Measurements from ENCODE around the gene RAB37. TPM values are rescaled to one million over a fixed set of nuclear protein-coding genes. Genes with fewer than 3 reads are reported as not detected.

RAB37 gene
- polyA plus RNA-seq, 1 of the 3 experiments (the other 2 are of a cell fraction), result 0.25 TPM

- Histone ChIP-seq H3K9ac (no peak overlapping the region), H3K9me2 (no peaks in the 10 kb centered on the region)
- POLR2A ChIA-PET, result interaction anchor here (1.2 kb wide), 1 partner anchor 15 kb away, joined by 3 read pairs; no protein-coding TSS in a partner anchor
These were observed 55.6 kb downstream of the RAB37 start for GRCh38 chr17:74792586-74793105.

GRCh38 chr17:74795327-74796020, 58.4 kb downstream of the RAB37 start:
- CTCF ChIA-PET, result interaction anchor here (0.6 to 98.1 kb wide), 6 partner anchors 10 to 127 kb away, joined by 3 to 3869 read pairs (median 229); partner anchors contain the start of genes FDXR, GRIN2C and NHERF1
- WGBS (ENCODE audit: low lambda C conversion rate), result 87% methylated on average over 13 of the region's 18 CpGs
- DNase-seq, result no peak
- POLR2A ChIA-PET, result interaction anchor here (0.6 kb wide), 1 partner anchor 57 kb away, joined by 3 read pairs; no protein-coding TSS in a partner anchor
- Histone ChIP-seq H3K79me2 (ENCODE audit: insufficient read depth) (no peaks in the 10 kb centered on the region), H3K4me3 (ENCODE audit: low read depth in 2 of 2, low read length in 1 of 2) (no peak overlapping the region), H3K9ac (no peak overlapping the region), H3K27ac (ENCODE audit: low read depth in 2 of 2, low read length in 1 of 2) (no peak overlapping the region), H3K9me2 (no peaks in the 10 kb centered on the region), H3F3A (replicated peaks; ENCODE audit: insufficient read depth) (peaks cover 24% of the 10 kb centered on the region), H3K36me3 (replicated peaks in 1 of 2; ENCODE audit: control insufficient read depth in 1 of 2, insufficient read depth in 2 of 2, low read length in 1 of 2) (peaks cover 20 to 61% of the 10 kb centered on the region in 2 experiments), H3K4me1 (ENCODE audit: control insufficient read depth in 1 of 2, insufficient read depth in 2 of 2, low read depth in 1 of 2, low read length in 1 of 2) (peaks cover 20 to 23% of the 10 kb centered on the region in 2 experiments), H3K27me3 (ENCODE audit: insufficient read depth) (no peaks in the 10 kb centered on the region), H3K4me2 (no peak overlapping the region), H2AFZ (ENCODE audit: low read depth) (no peak overlapping the region), H4K20me1 (ENCODE audit: insufficient read depth) (no peaks in the 10 kb centered on the region), H3K9me3 (no peaks in the 10 kb centered on the region)
- TF ChIP-seq RXRA (IDR thresholded peaks at IDR 0.05; ENCODE audit: borderline replicate concordance, low read depth) (no peak), GATA2 (CRISPR knock-in tag; IDR thresholded peaks at IDR 0.05) (no peak)

More at GRCh38 chr17:74792586-74793105, 55.6 kb downstream of the RAB37 start:
- peaks cover 26 to 52% of the 10 kb centered on the region in 2 experiments for H3K36me3 ChIP-seq (replicated peaks in 1 of 2; ENCODE audit: control insufficient read depth in 1 of 2, insufficient read depth in 2 of 2, low read length in 1 of 2)
- peaks cover 6% of the 10 kb centered on the region in 2 experiments; a peak in 2 of 4 replicates for H3K4me1 ChIP-seq (ENCODE audit: control insufficient read depth in 1 of 2, insufficient read depth in 2 of 2, low read depth in 1 of 2, low read length in 1 of 2)
- no peak overlapping the region for H3K4me2 ChIP-seq
- no peak for TF ChIP-seq EZH2phosphoT487 (IDR thresholded peaks at IDR 0.05; ENCODE audit: borderline replicate concordance, low read depth)
- TF ChIP-seq FOXM1 (IDR thresholded peaks at IDR 0.05; ENCODE audit: low read depth), result no peak
- TF ChIP-seq SIN3A (IDR thresholded peaks at IDR 0.05; ENCODE audit: borderline replicate concordance, low read depth, low read length), result no peak
- no peak for TF ChIP-seq EP300 (IDR thresholded peaks at IDR 0.05; ENCODE audit: borderline replicate concordance in 1 of 2, low read depth in 1 of 2, low read length in 1 of 2)
- TF ChIP-seq MXI1 (IDR thresholded peaks at IDR 0.05; ENCODE audit: low read depth, low read length), result no peak
- no peak for TF ChIP-seq TEAD4 (IDR thresholded peaks at IDR 0.05; ENCODE audit: borderline replicate concordance, insufficient read depth)
- no peak for TF ChIP-seq GATA2 (CRISPR knock-in tag; IDR thresholded peaks at IDR 0.05)
- no peak for TF ChIP-seq REST (IDR thresholded peaks at IDR 0.05; ENCODE audit: low read depth, low read length)
- TF ChIP-seq RCOR1 (IDR thresholded peaks at IDR 0.05; ENCODE audit: low read length), result no peak
- peaks cover 7% of the 10 kb centered on the region for H3F3A ChIP-seq (replicated peaks; ENCODE audit: insufficient read depth)
- no peaks in the 10 kb centered on the region for H3K9me3 ChIP-seq
- H3K27ac ChIP-seq (ENCODE audit: low read depth in 2 of 2, low read length in 1 of 2), result no peak overlapping the region
- no peaks in the 10 kb centered on the region for H3K79me2 ChIP-seq (ENCODE audit: insufficient read depth)
- H4K20me1 ChIP-seq (ENCODE audit: insufficient read depth), result no peaks in the 10 kb centered on the region
- no peaks in the 10 kb centered on the region for H3K27me3 ChIP-seq (ENCODE audit: insufficient read depth)
- no peak overlapping the region for H3K4me3 ChIP-seq (ENCODE audit: low read depth in 2 of 2, low read length in 1 of 2)
- H2AFZ ChIP-seq (ENCODE audit: low read depth), result no peak overlapping the region
- DNase-seq, result no peak
- CTCF ChIA-PET, result interaction anchor here (0.6 to 98.1 kb wide), 13 partner anchors 13 to 818 kb away, joined by 3 to 3869 read pairs (median 46); partner anchors contain the start of genes FDXR, GRIN2C, NAT9 and NHERF1
- 92% methylated on average over 12 of the region's 12 CpGs for WGBS (ENCODE audit: low lambda C conversion rate)

Measured in SK-N-SH (cell line).